Liver (tissue), 9 donors: ENCODE data around the gene TMED6. TPM values are rescaled to one million over a fixed set of nuclear protein-coding genes. Genes with fewer than 3 reads are reported as not detected.

Source experiments
- DNase-seq: peaks from one replicate; pipeline ENCODE4 v3.0.0-alpha.2; 2017; ENCODE audit warnings: low spot score
- H3K27ac ChIP-seq, 2 donors: one replicate each; pipeline ENCODE4 v1.7.0; 2013; ENCODE audit warnings: inconsistent platforms in 2 of 2, low read length in 2 of 2, control low read depth in 1 of 2, low read depth in 1 of 2, mild to moderate bottlenecking in 1 of 2
- H3K27me3 ChIP-seq, 4 donors: one replicate each; pipeline versions ENCODE4 v1.6.1 to v1.7.0; 2013; ENCODE audit warnings: low read length in 3 of 4, inconsistent platforms in 1 of 4, mild to moderate bottlenecking in 1 of 4, moderate library complexity in 1 of 4; ENCODE audit not compliant: control insufficient read depth in 4 of 4, insufficient read depth in 4 of 4
- H3K36me3 ChIP-seq, 4 donors: one replicate each; pipeline versions ENCODE4 v1.6.1 to v1.7.0; 2013; ENCODE audit warnings: low read length in 3 of 4, mild to moderate bottlenecking in 3 of 4, low read depth in 1 of 4, moderate library complexity in 1 of 4; ENCODE audit not compliant: control insufficient read depth in 4 of 4, insufficient read depth in 3 of 4
- H3K4me1 ChIP-seq, 4 donors: one replicate each; pipeline versions ENCODE4 v1.6.1 to v1.7.0; 2013; ENCODE audit warnings: low read length in 3 of 4, mild to moderate bottlenecking in 3 of 4, moderate library complexity in 1 of 4; ENCODE audit not compliant: control insufficient read depth in 4 of 4, insufficient read depth in 4 of 4
- H3K4me3 ChIP-seq, 3 donors: one replicate each; pipeline versions ENCODE4 v1.6.1 to v1.7.0; 2013; ENCODE audit warnings: low read length in 3 of 3, control low read depth in 1 of 3, low read depth in 1 of 3, mild to moderate bottlenecking in 1 of 3
- H3K9ac ChIP-seq, 2 donors: one replicate each; pipeline ENCODE4 v1.7.0; 2013; ENCODE audit warnings: low read length in 2 of 2, mild to moderate bottlenecking in 2 of 2, moderate library complexity in 2 of 2, control low read depth in 1 of 2, low read depth in 1 of 2
- H3K9me3 ChIP-seq, 4 donors: one replicate each; pipeline versions ENCODE4 v1.6.1 to v1.7.0; 2013; ENCODE audit warnings: low read length in 3 of 4; ENCODE audit not compliant: control insufficient read depth in 4 of 4
- ATF3 ChIP-seq: IDR thresholded peaks from 2 replicates; pipeline ENCODE4 v1.6.1; 2016; ENCODE audit warnings: antibody characterized with exemption
- EGR1 ChIP-seq, 2 donors: IDR thresholded peaks; 2 replicates each; pipeline ENCODE4 v1.6.1; 2016 to 2018; ENCODE audit warnings: antibody characterized with exemption in 2 of 2, low read depth in 2 of 2
- FOXA1 ChIP-seq: IDR thresholded peaks from 2 replicates; pipeline ENCODE4 v1.6.1; 2016; ENCODE audit warnings: antibody characterized with exemption
- FOXA2 ChIP-seq: IDR thresholded peaks from 2 replicates; pipeline ENCODE4 v1.6.1; 2016; ENCODE audit warnings: antibody characterized with exemption
- GABPA ChIP-seq, 2 donors: IDR thresholded peaks in 1 of 2; conservative IDR thresholded peaks in 1 of 2; 2 replicates each; pipeline ENCODE4 v1.6.1; 2016; ENCODE audit warnings: antibody characterized with exemption in 2 of 2, mild to moderate bottlenecking in 1 of 2, moderate library complexity in 1 of 2
- HNF4A ChIP-seq, 2 donors: conservative IDR thresholded peaks; 2 replicates each; pipeline ENCODE4 v1.6.1; 2016; ENCODE audit warnings: antibody characterized with exemption in 2 of 2, mild to moderate bottlenecking in 2 of 2
- HNF4G ChIP-seq: IDR thresholded peaks from 2 replicates; pipeline ENCODE4 v1.6.1; 2016; ENCODE audit warnings: antibody characterized with exemption
- JUND ChIP-seq, 2 donors: IDR thresholded peaks; 2 replicates each; pipeline ENCODE4 v1.6.1; 2016; ENCODE audit warnings: antibody characterized with exemption in 2 of 2
- MAX ChIP-seq: IDR thresholded peaks from 2 replicates; pipeline ENCODE4 v1.6.1; 2016; ENCODE audit warnings: antibody characterized with exemption
- NR2F2 ChIP-seq: IDR thresholded peaks from 2 replicates; pipeline ENCODE4 v1.6.1; 2016; ENCODE audit warnings: antibody characterized with exemption
- RAD21 ChIP-seq, 2 donors: IDR thresholded peaks; 2 replicates each; pipeline ENCODE4 v1.6.1; 2016; ENCODE audit warnings: antibody characterized with exemption in 2 of 2, mild to moderate bottlenecking in 2 of 2
- RXRA ChIP-seq, 2 donors: IDR thresholded peaks; 2 replicates each; pipeline ENCODE4 v1.6.1; 2017 to 2018; ENCODE audit warnings: antibody characterized with exemption in 2 of 2, mild to moderate bottlenecking in 1 of 2
- SP1 ChIP-seq: IDR thresholded peaks from 2 replicates; pipeline ENCODE4 v1.6.1; 2018; ENCODE audit warnings: antibody characterized with exemption, mild to moderate bottlenecking
- YY1 ChIP-seq: IDR thresholded peaks from 2 replicates; pipeline ENCODE4 v1.6.1; 2016; ENCODE audit warnings: antibody characterized with exemption, mild to moderate bottlenecking
- WGBS: extraction: QIAGEN DNeasy Blood & Tissue Kit; methylation state at CpG from one replicate; pipeline ENCODE4 v1.1.7; 2013; 5-methylcytosine and 5-hydroxymethylcytosine counted together
- polyA plus RNA-seq, 2 donors: library from polyadenylated mRNA; stranded (reverse) in 1 of 2; unstranded in 1 of 2; fragments of 200-250 nt in 1 of 2; fragments of >200 nt in 1 of 2; fragmentation: Nextera tagmentation in 1 of 2; extraction: Ambion mirVana in 1 of 2; gene quantifications; one replicate each; pipeline versions ENCODE4 v1.2.1 to v1.2.3, GENCODE V29; 2013 to 2015
- total RNA-seq, 2 donors: library from RNA; depleted of rRNA; stranded (reverse); fragments of >200 nt; gene quantifications; one replicate each; pipeline ENCODE4 v1.2.3, GENCODE V29; 2014
- TF ChIP-seq, protein P1 (sequence below): IDR thresholded peaks from 2 replicates; pipeline ENCODE4 v1.6.1; 2016; ENCODE audit warnings: antibody characterized with exemption
- donor health status: healthy.
- donor health status: healthy.
- donor health status: healthy.
- donor health status: healthy.
- donor health status: healthy.

The TMED6 gene
- total and polyA plus RNA-seq, 4 donors, result 0.18 to 46.2 (median 11.0) TPM

GRCh38 chr16:69376393-69377059 lies 24.9 kb upstream of the TMED6 start:
- Histone ChIP-seq H3K27ac (no peak overlapping the region), H3K4me1 (peaks cover 0 to 14% (median 10%) of the 10 kb centered on the region in 4 donors), H3K9me3 (no peaks in the 10 kb centered on the region), H3K27me3 (no peaks in the 10 kb centered on the region), H3K36me3 (peaks cover 3 to 30% (median 27%) of the 10 kb centered on the region in 4 donors), H3K4me3 (no peak overlapping the region), H3K9ac (no peak overlapping the region)
- WGBS, result 96% methylated on average over 10 of the region's 10 CpGs
- DNase-seq, result no peak
- TF ChIP-seq NR2F2 (no peak), HNF4A (conservative IDR thresholded peaks at IDR 0.05) (no peak), RXRA (IDR thresholded peaks at IDR 0.05) (no peak), YY1 (no peak)

DNA sequence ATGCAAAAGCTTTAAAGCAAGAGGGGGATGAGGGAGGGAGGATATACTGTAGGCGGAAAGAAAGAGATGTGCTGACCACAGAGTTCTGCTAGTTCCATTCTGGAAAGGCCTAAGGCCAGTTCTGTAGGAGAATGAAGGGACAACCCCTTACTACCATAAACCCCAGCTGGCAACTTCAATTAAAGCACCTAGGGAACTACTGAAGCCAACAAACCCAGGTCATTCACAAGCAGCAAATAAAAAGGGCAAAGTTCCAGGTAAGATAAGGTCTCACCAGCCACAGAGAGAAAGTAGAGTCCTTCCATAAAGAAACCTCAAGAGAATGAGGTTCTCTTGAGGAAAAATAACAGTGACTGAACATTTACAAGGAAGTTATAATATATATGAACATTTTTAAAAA lies 21.4 kb upstream of the TMED6 start:
- H3K36me3 ChIP-seq, result peaks cover 2 to 34% (median 25%) of the 10 kb centered on the region in 4 donors
- TF ChIP-seq RAD21 (IDR thresholded peaks at IDR 0.05), result peak in 1 of 2 donors; percentile 14
- no peak for TF ChIP-seq MAX
- H3K9me3 ChIP-seq, result no peaks in the 10 kb centered on the region
- no peak overlapping the region for H3K9ac ChIP-seq
- H3K27me3 ChIP-seq, result no peaks in the 10 kb centered on the region
- no peak for DNase-seq
- peaks cover 0 to 14% (median 10%) of the 10 kb centered on the region in 4 donors for H3K4me1 ChIP-seq
- no peak overlapping the region for H3K4me3 ChIP-seq
- 73% methylated on average over 1 of the region's 1 CpG for WGBS
- H3K27ac ChIP-seq, result no peak overlapping the region

DNA sequence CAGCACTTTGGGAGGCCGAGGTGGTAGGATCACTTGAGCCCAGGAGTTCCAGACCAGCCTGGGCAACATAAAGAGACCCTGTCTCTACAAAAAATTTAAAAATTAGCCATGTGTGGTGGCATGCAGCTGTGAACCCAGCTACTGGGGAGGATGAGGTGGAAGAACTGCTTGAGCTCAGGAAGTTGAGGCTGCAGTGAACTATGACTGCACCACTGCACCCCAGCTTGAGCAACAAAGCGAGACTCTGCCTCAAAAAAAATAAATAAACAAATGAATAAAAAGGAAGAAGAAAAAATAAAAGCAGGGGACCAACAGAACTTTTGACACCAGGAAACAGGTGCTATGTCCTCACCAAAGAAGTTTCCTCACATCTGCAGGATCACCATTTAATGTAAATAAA lies 20.0 kb upstream of the TMED6 start:
- H3K27ac ChIP-seq, result no peak overlapping the region
- TF ChIP-seq NR2F2 (no peak), ATF3 (no peak), SP1 (no peak), YY1 (no peak), EGR1 (IDR thresholded peaks at IDR 0.05; ENCODE audit: low read depth in 2 of 2) (no peak), JUND (IDR thresholded peaks at IDR 0.05) (no peak), RAD21 (IDR thresholded peaks at IDR 0.05) (no peak), HNF4G (no peak), FOXA1 (no peak), MAX (no peak), GABPA (IDR thresholded peaks at IDR 0.05 in 1 of 2, conservative IDR thresholded peaks at IDR 0.05 in 1 of 2) (no peak), HNF4A (conservative IDR thresholded peaks at IDR 0.05) (no peak), FOXA2 (no peak)
- TF ChIP-seq, protein P1, sequence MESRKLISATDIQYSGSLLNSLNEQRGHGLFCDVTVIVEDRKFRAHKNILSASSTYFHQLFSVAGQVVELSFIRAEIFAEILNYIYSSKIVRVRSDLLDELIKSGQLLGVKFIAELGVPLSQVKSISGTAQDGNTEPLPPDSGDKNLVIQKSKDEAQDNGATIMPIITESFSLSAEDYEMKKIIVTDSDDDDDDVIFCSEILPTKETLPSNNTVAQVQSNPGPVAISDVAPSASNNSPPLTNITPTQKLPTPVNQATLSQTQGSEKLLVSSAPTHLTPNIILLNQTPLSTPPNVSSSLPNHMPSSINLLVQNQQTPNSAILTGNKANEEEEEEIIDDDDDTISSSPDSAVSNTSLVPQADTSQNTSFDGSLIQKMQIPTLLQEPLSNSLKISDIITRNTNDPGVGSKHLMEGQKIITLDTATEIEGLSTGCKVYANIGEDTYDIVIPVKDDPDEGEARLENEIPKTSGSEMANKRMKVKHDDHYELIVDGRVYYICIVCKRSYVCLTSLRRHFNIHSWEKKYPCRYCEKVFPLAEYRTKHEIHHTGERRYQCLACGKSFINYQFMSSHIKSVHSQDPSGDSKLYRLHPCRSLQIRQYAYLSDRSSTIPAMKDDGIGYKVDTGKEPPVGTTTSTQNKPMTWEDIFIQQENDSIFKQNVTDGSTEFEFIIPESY, result no peak
- no peak overlapping the region for H3K9ac ChIP-seq
- no peak for DNase-seq
- H3K36me3 ChIP-seq, result peaks cover 9 to 42% (median 31%) of the 10 kb centered on the region in 4 donors
- no peaks in the 10 kb centered on the region for H3K9me3 ChIP-seq
- no peaks in the 10 kb centered on the region for H3K27me3 ChIP-seq
- peaks cover 0 to 14% (median 10%) of the 10 kb centered on the region in 4 donors for H3K4me1 ChIP-seq
- no peak overlapping the region for H3K4me3 ChIP-seq
- WGBS, result 92% methylated on average over 2 of the region's 2 CpGs
